GM21526 (cell line): Measurements from ENCODE around the gene MAGI1.
"Not testable (repeated sequence)": the region's sequence is repeated elsewhere in the genome, so short reads cannot be mapped to it uniquely, and the experiment has no call there.

Experiments used
- ATAC-seq: cut with Tn5 transposase; IDR thresholded peaks from one replicate; pipeline ENCODE4 v1.9.1; 2021; ENCODE audit warnings: moderate library complexity; ENCODE audit not compliant: unreplicated experiment, low FRiP score

The MAGI1 gene

DNA sequence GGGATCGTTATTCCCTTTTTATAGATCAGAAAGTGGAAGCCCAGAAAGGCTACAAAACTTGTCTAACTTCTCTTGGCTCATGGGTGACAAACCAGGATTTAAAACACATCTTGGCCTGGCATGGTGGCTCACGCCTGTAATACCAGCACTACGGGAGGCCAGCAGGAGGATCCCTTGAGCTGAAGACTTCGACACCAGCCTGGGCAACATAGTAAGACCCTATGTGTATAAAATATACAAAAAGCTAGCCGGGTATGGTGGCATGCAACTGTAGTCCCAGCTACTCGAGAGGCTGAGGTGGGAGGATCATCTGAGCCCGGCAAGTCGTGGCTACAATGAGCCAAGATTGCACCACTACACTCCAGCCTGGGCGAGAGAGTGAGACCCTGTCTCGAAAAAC is 479.1 kb downstream of the MAGI1 start:
- no peak for ATAC-seq

GRCh38 chr3:65558826-65559225 is 479.9 kb downstream of the MAGI1 start:
- no peak for ATAC-seq

- no peak for ATAC-seq
These were observed 480.7 kb downstream of the MAGI1 start for GRCh38 chr3:65557899-65558564.

DNA sequence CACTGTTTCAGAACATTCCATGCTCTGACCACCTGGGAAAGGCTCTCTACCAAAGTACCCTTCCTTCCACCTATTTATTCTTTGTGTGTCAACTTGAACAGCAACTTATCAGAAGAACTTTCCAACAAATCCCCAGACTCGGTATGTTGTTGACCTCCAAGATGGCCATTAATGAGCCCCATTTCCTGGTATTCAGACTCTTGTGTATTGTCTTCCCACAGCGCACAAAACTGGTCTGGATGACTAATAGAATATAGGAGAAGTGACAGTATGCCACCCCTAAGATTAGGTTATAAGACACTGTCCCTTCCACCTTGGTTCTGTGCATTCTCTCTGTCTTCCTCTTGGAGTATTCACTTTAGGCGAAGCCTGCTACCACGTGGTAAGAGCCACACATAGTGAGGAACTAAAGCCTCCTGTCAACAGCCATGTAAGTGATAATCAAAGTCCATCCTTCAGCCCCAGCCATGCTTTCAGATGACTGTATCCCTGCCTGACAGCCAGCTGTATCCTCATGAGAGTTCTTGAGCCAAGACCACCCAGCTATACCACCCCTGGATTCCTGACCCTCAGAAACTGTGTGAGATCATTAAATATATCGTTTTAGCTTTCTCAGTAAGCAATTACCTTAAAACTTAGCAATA is 481.7 kb downstream of the MAGI1 start:
- ATAC-seq, result no peak

- no peak for ATAC-seq
These were observed 486.3 kb downstream of the MAGI1 start for GRCh38 chr3:65552434-65552833.

- ATAC-seq, result no peak
These were observed 486.8 kb downstream of the MAGI1 start for GRCh38 chr3:65551945-65552344.

DNA sequence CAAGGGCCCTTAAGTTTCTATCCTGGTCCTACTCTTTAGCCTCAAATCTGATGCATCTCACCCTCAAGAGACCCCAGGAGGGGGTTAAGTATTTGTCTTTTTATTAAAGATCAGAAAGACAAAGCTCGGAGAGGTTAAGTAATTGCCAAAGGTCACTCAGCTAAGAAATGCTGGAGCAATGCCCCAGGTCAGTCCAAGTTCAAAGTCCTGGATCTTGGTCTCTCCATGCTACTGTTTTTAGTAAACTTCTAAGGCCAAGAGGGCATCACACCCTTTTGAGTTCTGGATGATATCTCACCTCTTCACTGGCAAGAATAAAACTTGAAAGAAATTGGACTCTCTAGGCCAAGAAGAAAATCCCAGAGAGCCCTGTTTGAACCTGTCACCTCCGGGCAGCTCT is 488.6 kb downstream of the MAGI1 start:
- no peak for ATAC-seq

- ATAC-seq, result no peak
These were observed 489.1 kb downstream of the MAGI1 start for GRCh38 chr3:65549626-65549959.

DNA sequence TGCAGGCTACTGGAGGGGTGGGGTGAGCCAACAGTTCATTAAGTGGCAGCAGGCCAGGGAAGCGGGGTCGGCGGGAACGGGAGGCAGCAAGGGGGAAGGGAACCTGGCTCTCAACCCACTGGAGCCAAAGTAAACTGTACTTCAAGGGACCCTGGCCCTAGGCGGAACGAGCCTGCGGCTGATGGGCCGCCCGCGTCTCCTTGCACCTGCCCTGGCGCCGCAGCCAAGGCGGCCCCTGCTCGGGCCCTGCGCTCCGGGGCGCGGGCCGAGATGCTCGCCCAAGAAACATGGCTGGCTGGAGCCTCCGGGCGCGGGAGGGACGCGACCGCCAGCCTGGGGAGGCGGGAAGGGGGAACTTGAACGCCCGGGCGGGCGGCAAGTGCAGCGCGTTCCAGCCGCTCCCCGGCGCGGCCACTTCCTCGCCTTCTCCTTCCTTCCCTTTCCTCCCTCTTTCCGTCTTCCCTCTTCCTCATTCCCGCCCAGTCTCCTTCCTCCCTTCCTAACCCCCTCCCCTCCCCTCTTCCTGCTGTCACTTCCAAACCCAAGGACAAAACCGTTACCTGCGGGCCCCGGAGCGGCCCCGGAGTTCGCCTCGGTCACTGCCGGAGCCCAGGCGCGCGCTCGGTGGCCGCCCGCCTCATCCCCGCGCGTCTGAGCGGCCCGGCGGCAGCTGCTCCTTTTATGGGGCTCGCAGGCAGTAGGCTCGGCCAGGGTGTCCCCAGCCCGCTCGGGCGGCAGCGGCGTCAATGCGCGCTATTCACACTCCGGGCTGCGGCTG is 489.7 kb downstream of the MAGI1 start:
- no peak for ATAC-seq

GRCh38 chr3:65545429-65545828 is 493.3 kb downstream of the MAGI1 start:
- no peak for ATAC-seq

- not testable (repeated sequence) for ATAC-seq
These were observed 495.3 kb downstream of the MAGI1 start for GRCh38 chr3:65543391-65543790.

DNA sequence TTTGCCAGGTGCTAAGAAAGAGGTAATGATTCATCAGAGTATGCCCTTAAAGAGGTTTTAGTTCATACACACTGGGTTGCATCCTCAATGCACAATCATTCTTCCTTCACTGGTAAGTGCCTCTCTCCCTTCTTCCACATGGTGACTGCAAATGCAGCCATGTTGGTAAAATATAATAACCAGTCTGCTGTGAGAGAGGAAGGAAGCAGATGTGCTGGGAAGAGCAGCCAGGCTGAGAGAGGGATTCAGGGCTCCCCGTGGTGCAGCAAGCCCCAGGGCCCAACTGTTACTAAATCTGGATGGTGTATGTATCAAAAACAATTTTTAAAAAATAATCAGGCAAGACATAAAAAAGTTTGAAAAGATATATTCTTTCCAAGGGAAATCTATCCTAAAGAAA is 498.1 kb downstream of the MAGI1 start:
- ATAC-seq, result no peak

GRCh38 chr3:65539616-65540015 is 499.1 kb downstream of the MAGI1 start:
- no peak for ATAC-seq

- ATAC-seq, result no peak
These were observed 500.6 kb downstream of the MAGI1 start for GRCh38 chr3:65538101-65538500.

GRCh38 chr3:65537109-65537508 is 501.6 kb downstream of the MAGI1 start:
- no peak for ATAC-seq

DNA sequence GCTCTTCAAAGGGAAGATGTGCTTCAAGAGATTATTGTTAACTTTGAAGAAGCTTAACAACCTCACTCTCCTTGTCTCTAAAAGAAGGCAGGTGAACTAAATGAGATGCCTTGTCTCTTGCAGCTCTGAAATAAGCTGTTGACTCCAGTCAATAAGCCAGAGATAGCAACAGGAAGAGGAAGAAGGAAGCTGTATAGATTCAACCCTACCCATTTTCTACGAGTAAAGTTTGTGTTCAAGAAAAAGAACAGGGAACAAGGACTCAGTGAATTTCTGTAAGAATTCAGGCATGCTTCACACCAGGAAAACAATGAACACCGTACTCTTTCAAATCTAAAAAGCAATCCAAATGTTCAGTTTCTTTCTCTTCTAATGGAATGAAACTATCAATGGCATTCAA is 503.5 kb downstream of the MAGI1 start:
- no peak for ATAC-seq

GRCh38 chr3:65534805-65535204 is 503.9 kb downstream of the MAGI1 start:
- no peak for ATAC-seq

GRCh38 chr3:65532749-65533148 is 506.0 kb downstream of the MAGI1 start:
- ATAC-seq, result no peak

DNA sequence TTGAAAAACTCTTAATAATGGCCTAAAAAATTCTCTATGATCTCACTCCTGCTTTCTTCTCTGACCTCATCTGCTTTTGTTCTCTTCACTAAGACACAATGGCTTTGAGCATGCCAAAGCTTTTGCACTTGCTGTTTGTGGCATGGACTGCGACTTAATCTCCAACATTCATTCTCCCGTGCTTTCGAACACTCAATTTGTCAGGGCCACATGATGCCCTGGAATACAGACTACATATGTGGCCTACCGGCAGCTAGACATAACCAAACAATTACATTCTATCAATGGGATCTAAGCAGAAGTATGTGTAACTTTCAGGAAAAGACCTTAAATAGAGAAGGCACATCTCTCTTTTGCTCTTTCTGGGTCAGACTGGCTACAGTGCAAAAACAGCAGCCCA is 506.5 kb downstream of the MAGI1 start:
- no peak for ATAC-seq

GRCh38 chr3:65531499-65531898 is 507.2 kb downstream of the MAGI1 start:
- ATAC-seq, result no peak

- no peak for ATAC-seq
These were observed 512.1 kb downstream of the MAGI1 start for GRCh38 chr3:65526656-65527055.

- ATAC-seq, result no peak
These were observed 514.1 kb downstream of the MAGI1 start for GRCh38 chr3:65524584-65524983.
